ENCODE measurements around the gene ARHGEF4.

Gene ARHGEF4

GRCh38 chr2:131039101-131039440 lies 202.4 kb downstream of the ARHGEF4 start:
- no peak for TF ChIP-seq CTCF (IDR thresholded peaks at IDR 0.05; ENCODE audit: insufficient read depth, low read depth, low read length, missing control alignments)
- no peak overlapping the region for H3K4me3 ChIP-seq (ENCODE audit: low read depth, low read length)
- DNase-seq (ENCODE audit: low read depth) = no peak

- no peak overlapping the region for H3K4me3 ChIP-seq (ENCODE audit: low read depth, low read length)
- TF ChIP-seq CTCF (IDR thresholded peaks at IDR 0.05; ENCODE audit: insufficient read depth, low read depth, low read length, missing control alignments) = no peak
- no peak for DNase-seq (ENCODE audit: low read depth)
Observed at GRCh38 chr2:131039535-131039907, 202.8 kb downstream of the ARHGEF4 start.

GRCh38 chr2:131039908-131040660 lies 203.4 kb downstream of the ARHGEF4 start:
- peak; percentile 15 for DNase-seq (ENCODE audit: low read depth)
- no peak overlapping the region for H3K4me3 ChIP-seq (ENCODE audit: low read depth, low read length)
- no peak for TF ChIP-seq CTCF (IDR thresholded peaks at IDR 0.05; ENCODE audit: insufficient read depth, low read depth, low read length, missing control alignments)

GRCh38 chr2:131040661-131041401 lies 204.1 kb downstream of the ARHGEF4 start:
- no peak for DNase-seq (ENCODE audit: low read depth)
- TF ChIP-seq CTCF (IDR thresholded peaks at IDR 0.05; ENCODE audit: insufficient read depth, low read depth, low read length, missing control alignments) = no peak
- no peak overlapping the region for H3K4me3 ChIP-seq (ENCODE audit: low read depth, low read length)

- no peak for DNase-seq (ENCODE audit: low read depth)
- H3K4me3 ChIP-seq (ENCODE audit: low read depth, low read length) = no peak overlapping the region
- no peak for TF ChIP-seq CTCF (IDR thresholded peaks at IDR 0.05; ENCODE audit: insufficient read depth, low read depth, low read length, missing control alignments)
Observed at GRCh38 chr2:131041402-131042147, 204.9 kb downstream of the ARHGEF4 start.

- no peak for DNase-seq (ENCODE audit: low read depth)
- no peak overlapping the region for H3K4me3 ChIP-seq (ENCODE audit: low read depth, low read length)
- no peak for TF ChIP-seq CTCF (IDR thresholded peaks at IDR 0.05; ENCODE audit: insufficient read depth, low read depth, low read length, missing control alignments)
Observed at GRCh38 chr2:131042148-131042775, 205.5 kb downstream of the ARHGEF4 start.
